Psoas muscle (tissue), 8 donors: ENCODE results near the gene RBM7. TPM values are rescaled to one million over a fixed set of nuclear protein-coding genes. Genes with fewer than 3 reads are reported as not detected.

Experiments used
- ATAC-seq, 4 donors: fragments of 200-7000 bp; cut with Tn5 transposase; one replicate each; pipeline ENCODE4 v1.9.1; 2020; ENCODE audit warnings: moderate library complexity in 3 of 4, mild to moderate bottlenecking in 2 of 4
- DNase-seq, 2 donors: peaks; one replicate each; pipeline ENCODE4 v3.0.0-alpha.2; 2020
- H3K27ac ChIP-seq: fragments of 200-600 bp; one replicate; pipeline ENCODE4 v1.8.0; 2022
- H3K27me3 ChIP-seq, 3 donors: fragments of 200-600 bp in 1 of 3; one replicate each; pipeline versions ENCODE4 v1.6.1 to v1.8.0; 2013 to 2022; ENCODE audit warnings: low read length in 2 of 3, mild to moderate bottlenecking in 2 of 3, moderate library complexity in 1 of 3; ENCODE audit not compliant: insufficient read depth in 3 of 3
- H3K36me3 ChIP-seq, 2 donors: fragments of 200-600 bp in 1 of 2; one replicate each; pipeline versions ENCODE4 v1.6.1 to v1.8.0; 2013 to 2022; ENCODE audit warnings: low read depth in 1 of 2, mild to moderate bottlenecking in 1 of 2, moderate library complexity in 1 of 2; ENCODE audit not compliant: insufficient read depth in 1 of 2
- H3K4me1 ChIP-seq: fragments of 200-600 bp; one replicate; pipeline ENCODE4 v1.8.0; 2022
- H3K4me3 ChIP-seq: fragments of 200-600 bp; one replicate; pipeline ENCODE4 v1.8.0; 2022; ENCODE audit warnings: mild to moderate bottlenecking
- H3K9me3 ChIP-seq: fragments of 200-600 bp; one replicate; pipeline ENCODE4 v1.8.0; 2022
- WGBS, 3 donors: extraction: QIAGEN DNeasy Blood & Tissue Kit; methylation state at CpG; one replicate each; pipeline versions ENCODE4 v1.1.6 to v1.1.7; 2013; 5-methylcytosine and 5-hydroxymethylcytosine counted together
- intact Hi-C, 2 donors: fragments of 100-400 bp; cut with DNase I; formaldehyde crosslinking; loops; one replicate each; pipeline versions ENCODE4 v1.11.0 to v1.14.2; 2022
- polyA plus RNA-seq, 3 donors: library from polyadenylated mRNA; stranded (reverse); fragments of 200-250 nt; gene quantifications; one replicate each; pipeline ENCODE4 v1.2.3, GENCODE V29; 2013
- total RNA-seq, 4 donors: library from RNA; stranded (reverse); fragmentation: NEBNext Ultra II Directional in 2 of 4; extraction: Animal tissue kit (Norgen Biotek cat#: 25700) in 2 of 4; gene quantifications; one replicate each; pipeline versions ENCODE4 v1.2.1 to v1.2.4, GENCODE V29; 2021 to 2023
- TF ChIP-seq, protein P1 (sequence below): fragments of 200-600 bp; IDR thresholded peaks from one replicate; pipeline ENCODE4 v1.8.0; 2022; ENCODE audit warnings: antibody characterized with exemption
- donor health status: healthy with polysubstance abuse.
- donor health status: DM: no; HTN: no; CAD: no; lungs with moderate emphysema.
- donor health status: Bipolar disorder and iron deficiency.
- donor health status: healthy.
- donor health status: DM: yes; HTN: yes; CAD: no.
- donor health status: DM: no; HTN: no; CAD: no.
- donor health status: DM: no; HTN: no; CAD: no.
- donor health status: DM: yes; HTN: yes; CAD: no.

Gene RBM7
- total and polyA plus RNA-seq, 7 donors = 9.1 to 24.1 (median 17.4) TPM

DNA sequence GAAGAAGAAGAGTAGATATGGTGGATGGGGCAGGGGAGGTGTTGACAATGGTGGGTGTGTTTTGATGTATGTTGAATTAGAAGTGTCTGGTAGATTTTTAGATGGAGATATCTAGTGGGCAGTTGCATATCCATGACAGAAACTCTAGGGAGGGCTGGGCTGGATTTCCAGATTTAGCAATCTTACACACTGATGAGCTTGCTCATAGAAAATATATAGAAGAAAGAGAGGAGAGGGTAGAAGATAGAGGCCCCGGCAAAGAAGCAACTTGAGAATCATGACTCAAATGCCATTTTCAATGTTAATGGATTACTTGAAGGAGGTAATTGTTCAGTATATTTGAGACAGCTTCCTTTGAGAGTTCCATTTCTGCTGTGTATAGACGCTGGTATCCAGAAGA, 47.0 kb downstream of the RBM7 start:
- H3K27ac ChIP-seq = no peak overlapping the region
- ATAC-seq = no peak
- intact Hi-C loops = no loop called here

DNA sequence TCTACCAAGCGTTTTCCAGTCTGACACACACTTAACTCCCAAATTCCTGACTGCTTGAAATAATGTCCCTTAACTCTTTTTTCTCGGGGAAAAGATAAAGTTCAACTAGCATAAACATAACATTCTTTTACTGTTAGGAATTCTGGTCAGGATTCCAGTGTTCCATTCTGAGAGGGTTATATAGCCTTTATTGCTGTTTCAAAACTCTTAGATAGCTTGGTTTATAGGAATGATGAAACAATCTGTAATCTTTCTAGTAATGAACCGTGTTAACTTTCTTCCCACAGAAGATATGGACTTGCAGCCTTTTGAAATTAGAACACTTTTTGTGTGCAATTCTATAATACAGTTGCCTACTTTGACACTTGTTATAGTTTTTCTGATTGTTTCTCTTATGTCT, 47.4 kb downstream of the RBM7 start:
- WGBS, 3 donors = 85 to 89% (median 88%) methylated on average over 3 of the region's 3 CpGs
- H3K4me1 ChIP-seq = peaks cover 8% of the 10 kb centered on the region
- intact Hi-C loops = no loop called here
- no peaks in the 10 kb centered on the region for H3K27me3 ChIP-seq
- H3K9me3 ChIP-seq = no peaks in the 10 kb centered on the region
- peaks cover 14 to 87% of the 10 kb centered on the region in 2 donors for H3K36me3 ChIP-seq
- no peak overlapping the region for H3K4me3 ChIP-seq
- H3K27ac ChIP-seq = no peak overlapping the region
- TF ChIP-seq, protein P1, sequence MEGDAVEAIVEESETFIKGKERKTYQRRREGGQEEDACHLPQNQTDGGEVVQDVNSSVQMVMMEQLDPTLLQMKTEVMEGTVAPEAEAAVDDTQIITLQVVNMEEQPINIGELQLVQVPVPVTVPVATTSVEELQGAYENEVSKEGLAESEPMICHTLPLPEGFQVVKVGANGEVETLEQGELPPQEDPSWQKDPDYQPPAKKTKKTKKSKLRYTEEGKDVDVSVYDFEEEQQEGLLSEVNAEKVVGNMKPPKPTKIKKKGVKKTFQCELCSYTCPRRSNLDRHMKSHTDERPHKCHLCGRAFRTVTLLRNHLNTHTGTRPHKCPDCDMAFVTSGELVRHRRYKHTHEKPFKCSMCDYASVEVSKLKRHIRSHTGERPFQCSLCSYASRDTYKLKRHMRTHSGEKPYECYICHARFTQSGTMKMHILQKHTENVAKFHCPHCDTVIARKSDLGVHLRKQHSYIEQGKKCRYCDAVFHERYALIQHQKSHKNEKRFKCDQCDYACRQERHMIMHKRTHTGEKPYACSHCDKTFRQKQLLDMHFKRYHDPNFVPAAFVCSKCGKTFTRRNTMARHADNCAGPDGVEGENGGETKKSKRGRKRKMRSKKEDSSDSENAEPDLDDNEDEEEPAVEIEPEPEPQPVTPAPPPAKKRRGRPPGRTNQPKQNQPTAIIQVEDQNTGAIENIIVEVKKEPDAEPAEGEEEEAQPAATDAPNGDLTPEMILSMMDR = no peak
- DNase-seq (no peak), ATAC-seq (no peak)

More for the DNA sequence above, 47.0 kb downstream of the RBM7 start:
- TF ChIP-seq, protein P1 = no peak
- Histone ChIP-seq H3K9me3 (no peaks in the 10 kb centered on the region), H3K4me1 (peaks cover 8% of the 10 kb centered on the region), H3K27me3 (no peaks in the 10 kb centered on the region), H3K4me3 (no peak overlapping the region), H3K36me3 (peaks cover 11 to 84% of the 10 kb centered on the region in 2 donors)
- DNase-seq = no peak
- WGBS, 3 donors = 75 to 87% (median 85%) methylated on average over 2 of the region's 2 CpGs

GRCh38 chr11:114448749-114449482, 48.5 kb downstream of the RBM7 start:
- TF ChIP-seq, protein P1 = no peak
- peaks cover 8% of the 10 kb centered on the region for H3K4me1 ChIP-seq
- peaks cover 14 to 92% of the 10 kb centered on the region in 2 donors for H3K36me3 ChIP-seq
- intact Hi-C loops = no loop called here
- no peaks in the 10 kb centered on the region for H3K27me3 ChIP-seq
- H3K9me3 ChIP-seq = no peaks in the 10 kb centered on the region
- WGBS, 3 donors = 71 to 75% (median 75%) methylated on average over 2 of the region's 2 CpGs
- H3K4me3 ChIP-seq = no peak overlapping the region
- H3K27ac ChIP-seq = no peak overlapping the region
- no peak for DNase-seq
- peak in 1 of 4 donors; percentile 44 for ATAC-seq

DNA sequence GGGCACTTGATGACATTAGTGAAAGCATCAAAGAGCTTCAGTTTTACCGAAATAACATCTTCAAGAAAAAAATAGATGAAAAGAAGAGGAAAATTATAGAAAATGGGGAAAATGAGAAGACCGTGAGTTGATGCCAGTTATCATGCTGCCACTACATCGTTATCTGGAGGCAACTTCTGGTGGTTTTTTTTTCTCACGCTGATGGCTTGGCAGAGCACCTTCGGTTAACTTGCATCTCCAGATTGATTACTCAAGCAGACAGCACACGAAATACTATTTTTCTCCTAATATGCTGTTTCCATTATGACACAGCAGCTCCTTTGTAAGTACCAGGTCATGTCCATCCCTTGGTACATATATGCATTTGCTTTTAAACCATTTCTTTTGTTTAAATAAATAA, 49.4 kb downstream of the RBM7 start:
- 84 to 94% (median 86%) methylated on average over 6 of the region's 6 CpGs for WGBS, 3 donors
- Histone ChIP-seq H3K4me3 (no peak overlapping the region), H3K36me3 (peaks cover 7 to 83% of the 10 kb centered on the region in 2 donors), H3K27me3 (no peaks in the 10 kb centered on the region), H3K27ac (no peak overlapping the region), H3K4me1 (peaks cover 8% of the 10 kb centered on the region), H3K9me3 (no peaks in the 10 kb centered on the region)
- TF ChIP-seq, protein P1 = no peak
- ATAC-seq (no peak), DNase-seq (no peak)
- intact Hi-C loops = no loop called here

- peaks cover 3 to 70% of the 10 kb centered on the region in 2 donors for H3K36me3 ChIP-seq
- intact Hi-C loops = no loop called here
- no peak for ATAC-seq
- TF ChIP-seq, protein P1 = no peak
- no peak overlapping the region for H3K4me3 ChIP-seq
- no peaks in the 10 kb centered on the region for H3K9me3 ChIP-seq
- DNase-seq = no peak
- WGBS, 3 donors = 93 to 97% (median 97%) methylated on average over 3 of the region's 3 CpGs
- H3K27ac ChIP-seq = no peak overlapping the region
- peaks cover 8% of the 10 kb centered on the region for H3K4me1 ChIP-seq
- H3K27me3 ChIP-seq = no peaks in the 10 kb centered on the region
These were observed 51.9 kb downstream of the RBM7 start for GRCh38 chr11:114452399-114452798.
